Measurements from ENCODE around the gene UGT1A10.

UGT1A10 gene

DNA sequence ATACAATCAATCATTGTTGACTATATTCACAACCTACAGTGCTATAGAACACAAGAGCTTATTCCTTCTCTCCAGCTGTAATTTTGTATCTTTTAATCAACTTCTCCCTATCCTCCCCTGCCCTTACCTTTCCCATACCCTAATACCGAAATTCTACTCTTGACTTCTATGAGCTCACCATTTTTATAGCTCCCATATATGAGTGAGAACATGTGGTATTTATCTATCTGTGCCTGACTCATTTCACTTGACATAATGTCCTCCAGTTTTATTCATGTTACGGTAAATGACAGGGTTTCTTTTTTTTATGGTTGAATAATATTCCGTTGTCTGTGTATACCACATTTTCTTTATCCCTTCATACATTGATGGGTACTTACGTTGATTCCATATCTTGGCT lies 144.5 kb downstream of the UGT1A10 start:
- no peak for DNase-seq

DNA sequence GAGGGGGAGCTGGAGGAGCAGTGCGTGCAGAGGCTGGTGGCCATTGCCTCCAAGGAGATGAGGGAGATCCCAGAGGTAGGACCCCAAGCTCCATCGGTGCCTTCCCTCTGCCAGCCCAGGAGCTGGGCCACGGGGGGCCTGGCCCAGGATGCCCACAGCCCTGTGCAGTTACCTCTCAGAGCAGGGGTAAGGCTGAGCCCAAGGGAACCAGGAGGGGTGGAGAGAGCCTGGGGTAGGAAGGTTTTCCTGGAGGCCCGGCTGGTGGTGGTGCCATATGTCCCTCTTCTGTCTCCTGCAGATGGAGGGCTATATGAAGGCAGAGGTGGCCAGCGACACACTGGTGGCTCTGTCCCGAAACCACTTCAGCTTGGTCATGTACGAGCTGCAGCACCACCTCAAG lies 153.3 kb downstream of the UGT1A10 start:
- no peak for DNase-seq

DNA sequence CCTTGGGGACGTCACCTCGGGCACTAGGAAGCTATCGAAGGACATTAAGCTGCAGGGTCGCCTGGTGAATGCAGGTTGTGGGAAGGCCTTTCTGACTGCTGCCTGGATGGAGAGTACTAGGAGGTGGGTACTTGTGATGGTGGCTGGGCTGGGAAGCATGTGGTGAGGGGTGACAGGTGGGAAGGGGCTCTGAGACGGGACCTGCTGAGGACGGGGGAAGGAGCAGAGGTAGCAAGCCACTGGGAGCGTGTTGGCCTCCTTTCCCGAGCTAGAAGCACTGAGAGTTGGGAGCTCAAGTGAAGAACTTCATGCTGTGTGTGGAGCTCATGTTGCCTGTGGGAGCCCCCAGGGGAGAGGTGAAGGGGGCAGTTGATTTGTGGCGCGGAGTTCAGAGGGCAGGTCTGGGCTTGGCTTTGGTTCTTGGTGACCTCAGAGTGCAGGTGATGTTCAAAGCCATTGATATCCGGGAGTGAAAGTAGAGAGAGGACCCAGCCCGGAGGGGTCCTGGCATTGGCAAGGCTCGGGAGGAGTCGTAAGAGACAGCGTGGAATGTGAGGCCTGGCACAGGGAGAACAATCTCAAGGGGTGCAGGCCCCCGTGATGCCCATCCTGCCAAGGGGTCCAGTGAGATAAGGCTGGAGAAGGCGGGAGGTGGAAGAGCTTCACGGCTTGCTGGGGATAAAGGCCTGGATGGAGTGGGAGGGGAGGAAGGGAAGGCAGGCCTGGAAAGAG lies 155.1 kb downstream of the UGT1A10 start:
- DNase-seq = no peak

DNA sequence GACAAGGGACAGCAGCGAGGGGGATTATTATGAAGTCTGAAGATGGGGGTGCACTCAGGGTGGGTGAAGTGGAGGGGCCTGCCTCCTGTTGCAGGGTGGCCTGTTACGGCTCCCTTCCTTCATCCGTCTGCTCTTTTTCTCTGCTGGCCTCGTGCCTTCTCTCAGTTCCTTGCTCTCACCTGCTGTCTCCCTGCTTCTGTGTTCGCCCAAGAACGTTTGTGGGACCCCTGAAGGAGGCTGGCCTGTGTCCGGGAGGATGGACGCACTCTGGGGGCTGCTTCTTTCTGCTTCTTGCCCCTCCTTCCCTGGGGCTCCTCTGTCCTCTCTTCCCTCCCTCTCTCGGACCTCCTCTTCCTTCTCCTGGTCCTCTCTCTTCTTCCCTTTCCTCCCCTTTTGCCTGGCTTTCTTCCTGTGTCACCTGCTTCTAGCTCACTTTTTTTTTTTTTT lies 155.7 kb downstream of the UGT1A10 start:
- DNase-seq = no peak

DNA sequence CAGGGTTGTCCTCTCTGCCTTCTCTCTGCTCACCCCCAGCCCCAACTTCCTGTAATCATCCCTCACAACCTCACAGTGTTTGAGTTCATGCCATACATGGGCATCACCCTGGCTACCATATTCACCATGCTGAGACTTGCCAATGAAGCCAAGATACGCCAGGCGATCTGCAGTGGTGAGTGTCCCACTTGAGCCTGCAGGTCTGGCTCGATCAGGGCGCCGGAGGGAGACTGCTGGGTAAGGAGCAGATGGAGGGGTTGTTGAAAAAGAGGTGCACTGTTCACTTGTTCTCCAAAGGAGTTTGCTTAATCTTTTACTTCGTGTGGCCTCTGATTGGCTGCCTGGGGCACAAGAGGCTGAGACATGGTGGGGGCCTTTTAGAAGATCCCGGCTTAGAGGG lies 156.5 kb downstream of the UGT1A10 start:
- DNase-seq = no peak

DNA sequence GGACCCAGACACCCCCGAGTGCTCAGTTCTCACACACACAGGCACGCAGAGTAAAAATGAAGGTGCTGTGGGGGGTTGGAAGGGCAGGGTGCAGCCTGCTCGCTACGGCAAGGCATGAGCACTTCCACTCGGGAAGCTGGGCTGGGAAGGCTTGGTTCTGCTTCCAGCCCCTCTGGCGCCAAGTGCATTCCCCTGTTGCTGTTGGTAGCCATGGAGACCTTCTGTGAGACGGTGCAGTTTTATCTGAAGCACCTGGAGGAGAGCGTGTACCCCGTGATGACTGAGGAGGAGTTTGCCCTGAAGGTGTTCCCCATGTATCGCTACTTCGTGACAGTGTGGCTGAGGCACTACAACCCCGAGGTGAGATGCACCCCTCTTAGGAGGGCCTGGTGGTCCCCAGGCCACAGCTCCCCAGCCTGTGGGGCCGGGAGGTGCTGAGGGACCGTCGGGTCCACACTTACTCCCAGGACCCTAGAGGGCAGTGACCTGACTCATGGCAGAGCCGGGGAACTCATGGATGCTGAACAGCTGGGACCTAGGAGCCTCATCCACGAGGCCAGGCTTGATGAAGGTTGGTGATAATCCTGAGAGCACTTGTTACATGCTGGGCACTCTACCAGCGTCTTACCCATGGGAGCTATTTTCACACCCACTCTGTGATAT lies 157.3 kb downstream of the UGT1A10 start:
- DNase-seq = no peak

DNA sequence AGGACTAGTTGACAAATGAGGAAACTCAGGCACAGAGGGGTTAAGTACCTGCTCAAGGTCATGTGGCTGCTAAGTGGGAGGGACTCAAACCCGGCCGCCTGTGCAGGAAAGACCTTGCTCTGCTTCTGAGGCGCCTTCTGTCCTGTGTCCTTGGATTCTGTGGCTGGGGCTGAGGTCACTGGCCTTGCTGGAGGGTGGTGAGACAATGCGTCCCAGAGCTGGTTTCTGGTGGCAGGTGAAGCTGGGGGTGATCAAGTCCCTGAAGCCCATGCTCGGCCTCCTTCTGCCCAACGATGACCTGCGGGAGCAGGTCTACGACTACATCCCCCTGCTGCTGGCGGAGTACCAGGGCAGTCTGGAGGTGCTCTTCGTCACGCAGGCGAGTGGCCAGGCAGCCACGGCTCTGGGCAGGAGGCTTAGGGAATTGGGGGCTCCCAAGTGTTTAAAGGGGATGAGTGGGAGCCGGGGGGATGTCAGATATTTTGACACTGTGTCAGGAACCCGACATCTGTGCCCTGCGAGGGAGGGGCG lies 157.9 kb downstream of the UGT1A10 start:
- no peak for DNase-seq

DNA sequence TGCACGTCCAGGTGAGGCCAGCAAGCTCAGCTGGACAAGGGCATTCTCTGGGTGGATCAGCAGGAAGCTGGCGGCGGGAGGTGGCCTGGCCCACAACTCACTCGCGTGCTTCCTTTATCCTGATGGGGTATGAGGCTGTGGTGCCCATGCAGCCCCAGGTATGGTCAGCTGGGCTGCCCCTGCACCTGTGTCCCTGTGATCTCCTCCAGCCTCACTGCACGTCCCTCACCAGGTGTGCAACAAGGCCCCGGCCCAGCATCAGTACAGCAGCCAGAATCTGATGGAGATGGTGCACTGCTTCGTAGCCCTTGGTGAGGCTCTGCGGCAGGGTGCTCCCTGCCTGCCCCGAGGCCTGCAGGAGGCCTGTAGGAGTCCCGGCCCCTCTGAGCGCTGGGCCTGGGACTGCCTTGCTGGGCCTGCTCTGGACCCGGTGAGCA lies 159.5 kb downstream of the UGT1A10 start:
- DNase-seq = no peak

DNA sequence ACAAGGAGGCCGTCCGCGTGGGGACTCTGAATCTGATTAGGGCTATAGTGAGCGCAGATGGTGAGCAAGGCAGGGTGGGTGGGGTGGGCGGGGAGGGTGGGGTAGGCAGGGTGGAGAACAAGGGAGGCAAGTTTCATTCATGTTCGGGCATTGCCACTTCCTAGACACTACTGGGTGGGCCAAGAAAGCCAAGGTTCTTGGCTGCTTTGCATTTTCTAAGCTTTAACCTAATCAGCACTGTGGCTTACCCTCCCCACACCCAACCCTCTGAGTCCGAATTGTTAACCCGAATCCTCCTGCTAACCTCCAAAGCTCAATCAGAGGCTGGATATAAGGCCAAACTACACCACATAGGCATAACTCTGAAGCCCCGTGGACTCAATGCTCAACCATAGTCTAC lies 160.0 kb downstream of the UGT1A10 start:
- DNase-seq = no peak

DNA sequence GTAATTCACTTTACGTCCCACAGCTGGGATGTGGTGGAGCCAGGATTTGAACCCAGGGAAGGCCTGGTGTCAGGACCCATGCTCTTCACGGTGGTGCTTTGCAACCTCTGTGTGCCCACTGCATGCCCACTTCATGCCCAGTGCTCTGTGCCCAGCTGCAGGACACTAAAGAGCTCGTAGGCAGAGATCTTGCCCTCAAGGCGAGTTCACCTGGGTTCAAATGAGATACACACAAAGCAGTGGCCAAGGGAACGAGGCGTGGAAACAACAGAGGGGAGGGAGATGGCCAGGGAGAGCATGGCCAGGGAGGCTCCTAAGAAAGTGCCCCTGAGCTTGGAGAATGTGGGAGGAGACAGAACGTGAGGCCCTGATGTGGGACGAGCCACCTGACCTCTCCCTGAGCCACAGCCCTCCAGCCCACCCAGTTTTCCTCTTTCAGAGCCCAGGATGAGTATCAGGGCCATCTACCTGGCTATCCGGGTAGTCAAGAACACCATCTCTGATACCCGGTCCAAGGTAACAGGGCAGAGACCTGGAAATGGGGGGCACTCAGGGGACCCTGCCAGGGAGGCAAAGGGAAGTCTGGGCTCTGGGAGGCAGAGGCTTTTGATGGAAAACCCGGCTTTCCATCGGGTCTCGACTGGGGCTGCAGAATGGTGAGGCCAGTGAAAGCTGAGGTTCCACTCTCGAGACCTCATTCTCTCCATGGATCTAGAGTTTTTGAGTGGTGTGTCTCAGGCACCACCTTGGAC lies 162.3 kb downstream of the UGT1A10 start:
- no peak for DNase-seq

DNA sequence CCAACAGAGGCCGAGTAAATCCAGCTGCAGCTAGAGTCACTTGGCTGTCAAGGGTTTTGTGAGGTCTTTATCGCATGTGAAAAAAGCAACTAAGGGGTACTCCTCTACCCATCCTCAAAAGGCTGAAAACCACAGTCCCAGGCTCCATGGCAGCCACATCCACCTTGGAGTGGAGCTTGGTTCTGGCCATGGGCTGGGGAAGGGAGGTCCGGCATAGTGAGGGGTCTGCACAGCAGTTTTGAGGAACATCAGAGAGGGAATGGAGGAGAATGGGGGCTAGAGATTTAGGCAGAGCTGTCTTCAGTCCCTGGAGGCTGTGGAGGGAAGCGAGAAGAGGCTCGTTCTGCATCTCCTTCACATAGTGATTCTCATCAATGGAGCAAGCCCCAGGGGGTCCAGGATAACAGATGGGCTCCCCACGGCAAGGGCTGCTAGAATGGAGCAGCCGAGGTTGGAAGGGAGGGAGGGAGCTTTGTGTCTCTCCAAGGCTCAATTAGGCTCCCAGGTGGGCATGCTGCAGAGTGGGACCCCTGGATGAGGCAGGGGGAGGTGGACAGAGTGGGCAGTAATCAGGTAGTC lies 162.9 kb downstream of the UGT1A10 start:
- no peak for DNase-seq

DNA sequence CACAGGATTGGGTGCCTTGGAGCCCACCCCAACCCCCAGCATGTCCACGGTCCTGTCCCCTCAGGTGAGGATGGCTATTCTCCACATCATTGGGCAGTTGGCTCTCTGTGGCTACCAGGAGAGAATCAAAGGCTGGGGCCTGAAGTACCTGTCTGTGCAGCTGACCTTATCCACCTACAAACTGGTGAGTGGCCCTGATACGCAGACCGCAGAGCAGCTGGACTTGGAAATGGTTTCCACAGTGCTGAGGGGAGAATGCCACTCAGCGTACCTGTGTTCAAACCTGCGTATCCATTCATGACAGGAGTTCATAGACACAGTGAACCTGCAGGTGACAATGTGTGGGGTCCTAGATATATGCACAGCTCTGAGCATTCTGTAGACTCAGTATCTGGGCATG lies 163.5 kb downstream of the UGT1A10 start:
- DNase-seq = no peak

DNA sequence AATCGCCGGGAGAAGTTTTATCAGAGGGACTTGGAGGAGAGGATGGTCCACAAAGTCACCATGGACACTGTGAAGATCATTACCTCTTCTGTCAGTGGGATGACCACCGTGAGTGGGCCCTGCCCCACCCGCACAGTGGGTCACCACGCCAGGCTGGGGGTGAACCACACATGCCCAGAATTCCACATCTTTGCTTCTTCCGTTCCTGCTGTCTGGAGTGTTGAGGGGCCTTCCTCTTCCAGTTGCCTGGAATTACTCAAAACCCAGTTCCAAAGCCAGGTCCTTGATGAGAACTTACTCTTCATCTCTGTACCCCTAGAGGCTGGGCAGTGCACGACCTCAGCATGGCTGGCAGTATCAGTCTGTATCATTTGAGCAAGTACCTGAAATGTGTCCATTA lies 164.0 kb downstream of the UGT1A10 start:
- no peak for DNase-seq

DNA sequence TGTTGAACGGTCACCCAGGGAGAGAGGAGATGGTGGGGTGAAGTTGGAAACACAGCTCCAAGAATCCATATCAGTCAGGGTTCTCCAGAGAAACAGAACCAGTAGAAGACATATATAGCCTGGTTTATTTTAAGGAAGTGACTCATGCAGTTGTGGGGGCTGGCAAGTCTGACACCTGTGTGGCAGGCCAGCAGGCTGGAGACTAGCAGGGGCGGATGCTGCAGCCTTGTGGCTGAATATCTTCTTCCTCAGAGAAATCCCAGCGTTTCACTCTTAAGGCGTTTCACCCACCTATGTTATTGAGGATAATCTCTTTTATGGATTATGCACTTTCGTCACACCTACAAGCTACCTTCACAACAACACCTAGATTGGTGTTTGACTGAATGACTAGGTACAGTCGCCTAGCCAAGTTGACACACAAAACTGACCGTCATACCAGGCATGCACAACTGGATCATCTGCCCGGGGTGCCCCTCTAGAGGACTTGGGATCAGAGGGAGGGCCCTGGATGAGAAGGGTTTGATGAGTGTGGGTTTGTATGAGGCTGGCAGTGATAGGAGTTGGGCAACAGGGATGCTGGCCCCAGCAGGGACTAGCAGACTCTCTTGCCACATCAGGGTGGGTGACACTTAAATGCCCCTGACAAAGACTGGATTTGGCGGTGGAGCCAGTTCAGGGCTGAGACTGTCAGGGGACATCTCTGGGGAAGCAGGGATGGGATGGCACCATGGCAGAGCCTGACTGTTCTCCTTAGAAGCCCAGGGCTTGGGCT lies 165.3 kb downstream of the UGT1A10 start:
- DNase-seq = no peak

DNA sequence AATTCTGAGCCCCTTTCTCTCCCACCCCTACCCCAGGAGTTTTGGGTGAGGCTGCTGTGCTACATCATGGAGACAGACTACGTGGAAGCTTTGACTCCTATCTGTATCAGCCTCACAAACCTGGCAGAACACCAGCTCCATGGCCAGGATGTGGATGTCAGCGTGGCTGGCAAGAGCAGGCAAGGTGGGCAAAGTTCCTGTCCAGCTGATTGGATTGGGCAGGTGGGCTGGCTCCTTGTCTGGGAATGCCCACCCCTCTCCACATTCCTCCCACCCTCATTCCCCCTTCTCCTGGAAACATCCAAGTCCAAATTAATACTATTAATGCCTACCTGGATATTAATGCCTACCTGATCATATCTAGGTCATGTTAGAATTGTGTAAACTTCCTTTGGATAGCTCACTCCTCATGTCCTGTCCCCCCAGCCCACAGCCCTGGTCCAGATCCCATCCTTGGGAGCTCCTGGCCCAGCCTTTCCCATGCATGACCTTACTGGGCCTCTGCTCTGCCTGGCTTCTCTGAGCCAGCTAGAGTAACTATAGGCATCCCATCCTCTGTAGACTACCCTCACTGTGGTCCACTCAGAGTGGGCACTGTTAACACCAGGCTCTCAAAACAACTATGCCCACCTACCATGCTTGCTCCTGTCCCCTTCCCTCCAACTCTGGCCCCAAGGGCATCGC lies 166.0 kb downstream of the UGT1A10 start:
- no peak for DNase-seq

DNA sequence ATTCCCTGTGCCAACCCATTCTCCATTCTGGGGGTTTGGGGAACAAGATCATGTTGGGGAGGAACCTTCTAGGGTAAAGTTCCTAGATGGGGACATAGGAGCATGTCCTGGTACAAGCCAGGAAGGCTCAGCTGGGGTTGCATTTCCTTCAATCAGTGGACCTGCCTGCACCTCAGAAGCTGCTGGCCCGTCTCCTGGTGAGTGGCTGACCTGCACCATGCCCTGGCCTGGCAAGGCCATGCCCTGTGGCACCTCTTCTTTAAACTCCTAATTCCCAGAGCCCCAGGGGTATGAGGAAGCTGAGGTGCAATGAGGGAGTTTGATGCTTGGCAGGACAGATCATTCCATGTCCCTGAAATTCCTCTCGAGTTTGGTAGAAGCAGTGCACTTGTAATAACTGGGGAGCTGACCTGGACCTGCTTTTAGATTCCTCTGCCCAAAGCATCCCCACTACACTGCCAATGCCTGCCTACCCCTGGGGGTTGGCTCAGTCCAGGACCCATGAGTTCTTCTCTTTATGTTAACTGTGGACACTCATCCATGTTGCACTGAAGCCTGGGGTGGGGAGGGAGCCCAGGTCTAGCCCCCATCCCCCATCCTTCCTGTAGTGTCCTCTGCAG lies 167.2 kb downstream of the UGT1A10 start:
- no peak for DNase-seq

DNA sequence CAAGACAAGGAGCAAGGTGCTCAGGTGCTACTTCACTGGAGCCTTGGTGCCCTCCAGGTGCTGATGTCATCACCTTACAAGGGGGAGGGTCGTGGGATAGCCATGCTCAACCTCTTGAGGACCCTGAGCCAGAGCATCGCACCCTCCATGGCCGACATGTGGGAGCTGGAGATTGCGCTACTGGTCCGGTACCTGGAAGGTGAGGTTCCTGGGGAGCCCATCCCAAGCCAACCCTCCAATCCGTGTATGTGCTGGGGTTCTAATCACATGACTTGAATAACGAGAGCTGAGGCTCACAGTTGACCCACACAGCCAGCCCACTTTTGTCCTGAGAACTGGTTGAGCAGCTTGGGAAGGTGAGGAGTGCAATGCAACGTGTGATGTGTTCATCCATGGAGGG lies 167.7 kb downstream of the UGT1A10 start:
- no peak for DNase-seq

DNA sequence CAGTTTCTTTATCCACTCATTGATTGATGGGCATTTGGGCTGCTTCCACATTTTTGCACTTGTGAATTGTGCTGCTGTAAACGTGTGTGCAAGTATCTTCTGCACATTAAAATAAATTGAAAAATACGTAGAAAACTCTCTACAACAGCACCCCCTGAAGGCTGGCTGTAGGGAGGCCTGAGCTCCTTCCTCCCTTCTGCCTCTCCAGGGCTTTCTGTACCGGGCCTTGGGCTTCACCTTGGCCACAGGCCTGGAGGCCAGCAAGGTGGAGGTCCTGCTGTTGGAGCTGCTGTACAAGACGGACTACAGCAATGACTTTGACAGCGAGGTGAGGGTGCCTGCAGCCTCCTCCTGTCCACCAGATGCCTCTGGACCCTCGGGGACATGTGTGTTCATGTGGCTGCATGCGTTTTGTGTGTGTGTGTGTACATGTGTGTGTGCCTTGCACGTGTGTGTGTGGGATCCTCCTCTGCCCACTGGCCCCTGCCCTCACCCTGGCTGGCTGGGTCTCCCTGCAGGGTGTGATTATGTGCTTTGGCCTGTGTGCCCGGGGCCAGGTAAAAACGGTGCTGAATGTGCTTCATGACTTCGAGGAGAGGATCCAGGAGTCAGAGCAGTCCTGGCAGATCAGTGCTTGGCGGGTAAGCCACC lies 171.1 kb downstream of the UGT1A10 start:
- DNase-seq = no peak

DNA sequence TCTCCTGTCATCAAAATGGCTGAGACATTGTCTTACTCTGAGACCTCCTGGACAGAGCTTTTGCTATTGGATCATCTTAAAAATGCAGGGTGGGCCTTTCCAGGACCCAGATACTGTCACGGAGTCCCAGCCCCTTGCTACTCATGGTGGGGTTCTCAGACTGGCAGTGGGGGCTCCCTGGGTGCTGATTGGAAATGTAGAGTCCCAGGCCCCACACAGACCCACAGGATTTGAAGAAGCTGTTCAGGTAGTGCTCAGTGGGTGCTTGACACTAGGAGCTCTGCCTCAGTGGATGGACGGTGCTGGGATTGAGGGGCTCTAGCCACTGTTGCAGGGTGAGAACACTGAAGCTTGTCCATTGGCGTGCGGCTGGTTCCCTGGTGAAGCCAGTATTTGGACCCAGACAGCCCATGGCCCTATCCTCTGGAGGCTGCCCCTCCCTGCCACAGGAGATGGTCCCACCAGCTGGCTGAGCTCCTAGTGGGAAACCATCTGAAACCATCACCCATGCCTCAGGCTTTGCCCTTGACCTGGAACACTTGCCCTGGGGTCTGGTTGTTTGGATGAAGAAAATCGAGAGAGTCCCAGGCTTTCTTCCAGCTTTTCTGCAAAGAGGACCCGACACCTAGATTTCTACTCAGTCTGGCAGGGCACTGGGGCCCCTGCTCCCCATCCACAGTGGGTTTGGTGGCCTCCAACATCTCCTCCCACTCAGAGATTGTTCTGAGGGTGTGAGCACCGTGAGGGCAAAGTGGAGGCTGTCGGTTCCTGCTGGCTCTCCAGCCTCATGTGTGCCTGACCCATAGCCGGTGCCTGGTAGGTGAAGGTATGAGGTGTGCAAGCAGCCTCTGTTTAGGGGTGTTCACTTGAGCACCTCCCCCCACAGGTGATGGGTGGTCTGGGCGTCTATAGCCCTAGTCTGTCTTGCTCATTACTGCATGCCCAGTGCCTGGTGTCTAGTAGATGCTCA lies 172.0 kb downstream of the UGT1A10 start:
- no peak for DNase-seq

DNA sequence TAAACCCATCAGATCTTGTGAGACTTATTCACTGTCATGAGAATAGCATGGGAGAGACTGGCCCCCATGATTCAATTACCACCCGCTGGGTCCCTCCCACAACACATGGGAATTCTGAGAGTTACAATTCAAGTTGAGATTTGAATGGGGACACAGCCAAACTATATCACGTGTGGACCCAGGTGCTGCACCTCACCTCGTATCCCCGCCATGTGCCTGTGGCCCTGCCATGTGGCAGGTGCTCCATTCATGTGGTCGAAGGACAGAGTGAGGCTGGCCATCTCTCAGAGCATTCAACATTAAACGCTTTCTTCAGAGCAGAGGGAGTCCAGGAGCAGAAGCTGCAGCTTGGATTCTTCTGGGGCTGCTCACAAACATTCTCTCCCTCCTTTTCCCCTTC lies 174.1 kb downstream of the UGT1A10 start:
- DNase-seq = no peak
